Endodermal cell (in vitro differentiated cells): ENCODE measurements around the gene PRR36. TPM values are rescaled to one million over a fixed set of nuclear protein-coding genes. Genes with fewer than 3 reads are reported as not detected.

ENCODE experiments used
- DNase-seq: peaks from one replicate; pipeline ENCODE4 v3.0.0-alpha.2; 2017
- H3K27ac ChIP-seq: 2 replicates; pipeline ENCODE4 v1.5.1; 2013; ENCODE audit warnings: mild to moderate bottlenecking, low read depth, low read length, moderate library complexity
- H3K27me3 ChIP-seq: 2 replicates; pipeline ENCODE4 v1.6.1; 2013; ENCODE audit warnings: mild to moderate bottlenecking, low read length, moderate library complexity; ENCODE audit not compliant: insufficient read depth, control insufficient read depth, poor library complexity, severe bottlenecking
- H3K36me3 ChIP-seq: 2 replicates; pipeline ENCODE4 v1.7.0; 2013; ENCODE audit warnings: mild to moderate bottlenecking, low read length, moderate library complexity; ENCODE audit not compliant: control insufficient read depth, insufficient read depth
- H3K4me1 ChIP-seq: one replicate; pipeline ENCODE4 v1.7.0; 2013; ENCODE audit warnings: low read length; ENCODE audit not compliant: control insufficient read depth, insufficient read depth
- H3K4me3 ChIP-seq: 2 replicates; pipeline ENCODE4 v1.5.1; 2013; ENCODE audit warnings: mild to moderate bottlenecking, low read length, moderate library complexity
- H3K9ac ChIP-seq: 2 replicates; pipeline ENCODE4 v1.6.1; 2013; ENCODE audit warnings: mild to moderate bottlenecking, low read length, moderate library complexity; ENCODE audit not compliant: poor library complexity, severe bottlenecking; ENCODE audit errors: extremely low read depth
- H3K9me3 ChIP-seq: 2 replicates; pipeline ENCODE4 v1.6.1; 2013; ENCODE audit warnings: mild to moderate bottlenecking, low read length, moderate library complexity; ENCODE audit not compliant: control insufficient read depth
- H3K27ac Mint-ChIP-seq: 2 replicates; pipeline ENCODE4 v1.8.0; 2020; ENCODE audit warnings: mixed read lengths
- H3K27me3 Mint-ChIP-seq: 2 replicates; pipeline ENCODE4 v1.8.0; 2021; ENCODE audit warnings: mild to moderate bottlenecking, mixed read lengths; ENCODE audit not compliant: insufficient read depth
- H3K36me3 Mint-ChIP-seq: 2 replicates; pipeline ENCODE4 v1.8.0; 2020; ENCODE audit warnings: low read depth, mixed read lengths
- H3K4me1 Mint-ChIP-seq: 2 replicates; pipeline ENCODE4 v1.8.0; 2020; ENCODE audit warnings: mixed read lengths
- H3K4me3 Mint-ChIP-seq: 2 replicates; pipeline ENCODE4 v1.8.0; 2020; ENCODE audit warnings: mild to moderate bottlenecking, moderate library complexity, mixed read lengths
- H3K9me3 Mint-ChIP-seq: 2 replicates; pipeline ENCODE4 v1.8.0; 2020; ENCODE audit warnings: mild to moderate bottlenecking, mixed read lengths
- CTCF ChIP-seq: fragments of 200-600 bp; sonication (generic); conservative IDR thresholded peaks from 2 replicates; pipeline ENCODE4 v1.5.0; 2021; ENCODE audit warnings: antibody characterized with exemption, mild to moderate bottlenecking
- WGBS, 2 experiments: methylation state at CpG; one replicate each; pipeline versions ENCODE4 v1.1.5 to v1.1.7; 2013; ENCODE audit warnings: missing lambda C conversion rate in 2 of 2, mixed read lengths in 1 of 2; ENCODE audit not compliant: insufficient coverage in 1 of 2, insufficient read length in 1 of 2; 5-methylcytosine and 5-hydroxymethylcytosine counted together
- total RNA-seq, 2 donors: library from RNA; stranded (reverse); fragmentation: NEBNext Ultra II Directional in 1 of 2; extraction: Animal tissue kit (Norgen Biotek cat#: 25700) in 1 of 2; gene quantifications; 2 replicates in 1 of 2; 3 replicates in 1 of 2; pipeline ENCODE4 v1.2.1, GENCODE V29; 2021

PRR36 gene
- total RNA-seq, 2 donors from 2014 or later: 9.5 to 20.2 TPM

- H3K9ac ChIP-seq: no peak overlapping the region
- 92 to 93% methylated on average over 18 to 23 of the region's 23 CpGs for WGBS, 2 experiments
- TF ChIP-seq CTCF: no peak
- no peaks in the 10 kb centered on the region for H3K9me3 ChIP-seq
- DNase-seq: no peak
- H3K36me3 ChIP-seq: no peaks in the 10 kb centered on the region
- H3K4me1 Mint-ChIP-seq: no peaks in the 10 kb centered on the region
- H3K27me3 Mint-ChIP-seq: peaks cover 4% of the 10 kb centered on the region
- no peaks in the 10 kb centered on the region for H3K36me3 Mint-ChIP-seq
- H3K27me3 ChIP-seq: no peaks in the 10 kb centered on the region
- H3K27ac ChIP-seq: no peak overlapping the region
- H3K9me3 Mint-ChIP-seq: no peaks in the 10 kb centered on the region
- no peak overlapping the region for H3K4me3 Mint-ChIP-seq
- no peak overlapping the region for H3K27ac Mint-ChIP-seq
- no peak overlapping the region for H3K4me3 ChIP-seq
- no peaks in the 10 kb centered on the region for H3K4me1 ChIP-seq
Measured at GRCh38 chr19:7847664-7848063, 26.5 kb downstream of the PRR36 start.

DNA sequence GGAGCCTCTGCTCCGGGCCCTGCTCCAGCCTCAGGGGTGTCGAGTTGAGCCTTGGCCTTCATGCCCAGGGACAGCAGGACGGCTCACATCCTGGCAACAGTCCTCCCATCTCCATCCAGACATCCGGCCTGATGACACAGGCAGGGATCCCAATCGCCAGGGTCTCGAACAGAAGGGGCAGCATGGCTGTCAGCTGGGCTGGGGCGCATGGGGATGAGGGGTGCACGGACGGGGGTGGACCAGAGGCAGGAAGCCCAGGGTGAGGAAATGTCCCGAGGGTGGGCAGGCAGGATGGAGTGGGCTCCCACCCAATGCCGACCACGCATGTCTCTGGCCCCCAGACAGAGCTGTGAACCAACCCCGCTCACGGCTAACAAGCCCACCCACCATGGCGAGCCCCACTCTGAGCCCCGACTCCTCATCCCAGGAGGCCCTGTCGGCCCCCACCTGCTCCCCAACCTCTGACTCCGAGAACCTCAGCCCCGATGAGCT is 28.0 kb downstream of the PRR36 start:
- TF ChIP-seq CTCF: no peak
- Histone ChIP-seq H3K4me3 (no peak overlapping the region), H3K4me1 (no peaks in the 10 kb centered on the region), H3K9me3 (no peaks in the 10 kb centered on the region), H3K9ac (no peak overlapping the region), H3K27ac (no peak overlapping the region), H3K36me3 (no peaks in the 10 kb centered on the region), H3K27me3 (no peaks in the 10 kb centered on the region)
- Mint-ChIP-seq H3K27ac (no peak overlapping the region), H3K27me3 (peaks cover 4% of the 10 kb centered on the region), H3K9me3 (no peaks in the 10 kb centered on the region), H3K4me1 (no peaks in the 10 kb centered on the region), H3K4me3 (no peak overlapping the region), H3K36me3 (no peaks in the 10 kb centered on the region)
- 92 to 93% methylated on average over 15 to 19 of the region's 19 CpGs for WGBS, 2 experiments
- DNase-seq: peak; percentile 32

- Mint-ChIP-seq H3K27ac (no peak overlapping the region), H3K9me3 (no peaks in the 10 kb centered on the region), H3K4me3 (no peak overlapping the region), H3K36me3 (no peaks in the 10 kb centered on the region), H3K27me3 (peaks cover 6% of the 10 kb centered on the region), H3K4me1 (no peaks in the 10 kb centered on the region)
- WGBS, 2 experiments: 90 to 92% methylated on average over 15 to 20 of the region's 20 CpGs
- peak; percentile 32 for DNase-seq
- no peaks in the 10 kb centered on the region for H3K9me3 ChIP-seq
- H3K9ac ChIP-seq: no peak overlapping the region
- H3K4me1 ChIP-seq: no peaks in the 10 kb centered on the region
- no peak overlapping the region for H3K4me3 ChIP-seq
- TF ChIP-seq CTCF: no peak
- H3K36me3 ChIP-seq: no peaks in the 10 kb centered on the region
- no peaks in the 10 kb centered on the region for H3K27me3 ChIP-seq
- no peak overlapping the region for H3K27ac ChIP-seq
Measured at GRCh38 chr19:7845390-7846154, 28.6 kb downstream of the PRR36 start.
